Hindlimb muscle (tissue), 1 donor: ENCODE measurements around the gene SLC25A47. TPM values are rescaled to one million over a fixed set of nuclear protein-coding genes. Genes with fewer than 3 reads are reported as not detected.
"Not testable (repeated sequence)": the region's sequence is repeated elsewhere in the genome, so short reads cannot be mapped to it uniquely, and the experiment has no call there.

Experiments
- DNase-seq: peaks from one replicate; pipeline ENCODE4 v3.0.0-alpha.2; 2013
- polyA plus RNA-seq: library from polyadenylated mRNA; unstranded; fragments of 120-200 nt; gene quantifications from one replicate; pipeline ENCODE4 v1.2.1, GENCODE V29; 2013; ENCODE audit not compliant: insufficient read length

The SLC25A47 gene, protein sequence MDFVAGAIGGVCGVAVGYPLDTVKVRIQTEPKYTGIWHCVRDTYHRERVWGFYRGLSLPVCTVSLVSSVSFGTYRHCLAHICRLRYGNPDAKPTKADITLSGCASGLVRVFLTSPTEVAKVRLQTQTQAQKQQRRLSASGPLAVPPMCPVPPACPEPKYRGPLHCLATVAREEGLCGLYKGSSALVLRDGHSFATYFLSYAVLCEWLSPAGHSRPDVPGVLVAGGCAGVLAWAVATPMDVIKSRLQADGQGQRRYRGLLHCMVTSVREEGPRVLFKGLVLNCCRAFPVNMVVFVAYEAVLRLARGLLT
- polyA plus RNA-seq: not detected

DNA sequence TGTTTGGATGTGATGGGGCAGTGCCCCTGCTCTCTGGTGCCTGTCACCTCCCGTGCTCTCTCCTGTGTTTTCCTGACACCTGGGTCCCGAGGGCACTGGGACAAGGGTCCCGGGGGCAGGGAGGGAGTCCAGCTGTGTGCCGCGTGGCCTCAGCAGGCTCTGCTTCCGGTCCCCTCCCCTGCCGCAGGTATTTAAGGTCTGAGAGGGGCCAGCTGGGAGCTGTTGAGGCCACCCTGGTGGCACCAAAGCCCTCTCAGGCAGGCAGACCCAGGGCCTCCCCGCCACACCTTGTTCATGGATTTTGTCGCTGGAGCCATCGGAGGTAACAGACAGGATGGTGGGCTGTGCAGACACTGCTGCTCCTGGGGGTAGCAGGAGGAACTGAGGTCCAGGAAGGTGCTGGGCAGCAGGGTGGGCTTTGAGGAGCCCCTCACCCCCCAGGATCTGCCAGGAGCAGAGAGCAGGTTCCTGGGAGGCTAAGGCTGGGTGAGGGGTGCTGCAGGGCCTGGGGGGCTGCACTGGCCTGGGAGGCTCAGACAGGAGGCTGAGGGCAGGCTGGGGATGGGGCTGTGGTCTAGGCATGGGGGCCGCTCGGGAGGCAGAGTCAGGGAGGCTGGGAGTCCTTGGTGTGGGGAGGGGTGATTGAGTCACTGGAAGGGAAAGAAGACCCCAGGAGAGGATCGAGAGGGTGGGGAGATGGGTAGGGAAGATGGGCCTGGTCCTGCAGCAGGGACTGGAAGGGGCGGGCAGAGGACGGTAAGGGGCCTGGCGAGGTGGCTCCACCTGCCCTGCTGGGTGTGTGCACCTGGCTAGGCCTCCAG, at the start of gene SLC25A47:
Gene SLC25A47 (plus strand): TSS at position 219 of the 821 bp plus-strand sequence. CDS start 76 bp downstream, at position 295.
- DNase-seq: no peak

DNA sequence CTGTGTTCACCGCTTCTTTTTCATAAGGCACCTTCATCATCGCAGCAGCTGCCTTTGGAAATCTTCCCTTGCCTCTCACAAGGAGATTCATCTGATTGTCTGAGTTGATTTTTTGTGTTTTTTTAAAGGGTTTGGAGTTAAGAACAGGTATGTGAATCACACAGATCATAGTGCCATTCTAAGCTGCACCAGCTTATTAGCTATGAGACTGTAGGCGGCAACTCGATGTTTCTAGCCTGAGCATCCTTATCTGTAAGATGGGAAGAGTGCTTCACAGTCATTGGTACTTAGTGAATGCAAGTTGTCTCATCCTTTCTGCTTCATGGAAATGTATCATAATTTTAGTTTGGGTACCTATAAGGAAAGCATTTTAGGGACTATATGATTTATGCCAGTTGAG, 48.9 kb upstream of the SLC25A47 start:
- DNase-seq: no peak

DNA sequence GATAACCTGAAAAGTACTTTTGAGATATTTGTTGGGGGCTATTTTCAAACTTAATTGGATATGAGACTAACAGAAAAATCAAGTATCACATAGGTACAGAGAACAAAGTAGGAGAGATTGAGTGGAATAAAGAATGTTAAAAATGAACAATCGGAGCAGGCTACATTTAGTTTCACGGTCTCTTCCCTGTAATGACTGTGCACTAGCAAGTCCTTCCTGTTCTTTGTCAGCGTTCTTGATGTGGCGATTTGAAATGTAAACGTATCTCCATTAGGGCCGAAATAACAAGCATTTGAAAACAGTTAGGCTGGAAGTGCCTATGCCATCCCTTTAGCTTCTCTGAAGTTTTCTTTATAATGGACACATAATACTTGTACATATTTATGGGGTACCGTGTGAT, 47.9 kb upstream of the SLC25A47 start:
- DNase-seq: no peak

DNA sequence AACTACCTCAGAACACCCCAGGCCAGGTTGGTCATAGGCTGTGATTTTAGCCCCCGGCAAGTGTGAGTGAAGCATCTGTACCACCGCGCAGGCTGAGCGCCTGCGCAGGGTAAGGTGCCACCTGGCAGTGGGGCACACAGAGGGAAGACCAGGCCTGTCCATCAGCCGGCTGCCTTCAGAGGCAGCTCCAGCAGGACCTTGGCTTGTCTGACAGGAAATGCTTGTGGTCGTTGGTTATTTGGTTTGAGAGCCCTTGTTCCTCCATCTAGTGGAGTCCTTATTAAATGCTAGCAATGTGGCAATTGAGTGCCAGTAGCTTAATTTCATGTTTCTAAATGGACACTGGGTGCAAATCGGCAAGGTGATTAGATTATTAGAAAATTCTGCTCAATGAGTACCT, 44.4 kb upstream of the SLC25A47 start:
- DNase-seq: no peak

DNA sequence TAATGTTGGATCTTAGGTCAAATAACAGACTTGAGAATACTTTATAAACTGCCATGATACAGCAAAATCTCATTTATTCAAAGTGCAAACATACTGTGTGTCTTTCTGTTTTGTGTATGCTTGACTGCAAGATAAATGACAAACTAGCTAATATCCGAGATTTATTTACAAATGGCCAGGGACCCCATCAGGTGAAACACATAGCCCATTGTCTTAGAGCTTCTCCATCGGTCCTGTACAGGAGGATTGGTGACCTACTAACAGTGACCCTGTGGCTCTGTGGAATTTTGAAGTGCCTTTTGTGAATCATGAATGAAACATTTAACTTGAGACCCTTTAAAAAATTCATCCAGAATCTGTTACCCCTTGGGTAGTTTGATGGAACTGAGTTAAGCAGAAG, 44.0 kb upstream of the SLC25A47 start:
- DNase-seq: no peak

DNA sequence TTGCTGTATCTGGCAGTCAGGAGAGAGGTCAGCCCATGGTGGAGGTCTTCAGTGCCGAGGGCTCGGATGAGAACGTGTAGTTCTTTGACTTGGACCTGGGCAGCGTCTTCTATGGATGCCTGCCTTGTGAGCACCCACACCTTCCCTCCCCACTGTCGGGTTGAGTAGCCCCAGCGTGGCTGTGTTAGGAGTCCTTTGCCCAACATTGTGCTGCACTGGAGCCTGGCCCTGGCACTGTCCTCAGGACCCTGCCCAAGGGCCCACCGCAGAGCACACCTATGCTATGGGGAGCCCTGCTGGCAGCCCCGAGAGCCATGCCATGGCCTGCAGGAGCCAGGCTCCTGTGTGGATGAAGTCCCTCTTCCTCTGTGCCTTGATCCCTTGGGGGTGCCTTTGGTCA, 43.6 kb upstream of the SLC25A47 start:
- DNase-seq: no peak

DNA sequence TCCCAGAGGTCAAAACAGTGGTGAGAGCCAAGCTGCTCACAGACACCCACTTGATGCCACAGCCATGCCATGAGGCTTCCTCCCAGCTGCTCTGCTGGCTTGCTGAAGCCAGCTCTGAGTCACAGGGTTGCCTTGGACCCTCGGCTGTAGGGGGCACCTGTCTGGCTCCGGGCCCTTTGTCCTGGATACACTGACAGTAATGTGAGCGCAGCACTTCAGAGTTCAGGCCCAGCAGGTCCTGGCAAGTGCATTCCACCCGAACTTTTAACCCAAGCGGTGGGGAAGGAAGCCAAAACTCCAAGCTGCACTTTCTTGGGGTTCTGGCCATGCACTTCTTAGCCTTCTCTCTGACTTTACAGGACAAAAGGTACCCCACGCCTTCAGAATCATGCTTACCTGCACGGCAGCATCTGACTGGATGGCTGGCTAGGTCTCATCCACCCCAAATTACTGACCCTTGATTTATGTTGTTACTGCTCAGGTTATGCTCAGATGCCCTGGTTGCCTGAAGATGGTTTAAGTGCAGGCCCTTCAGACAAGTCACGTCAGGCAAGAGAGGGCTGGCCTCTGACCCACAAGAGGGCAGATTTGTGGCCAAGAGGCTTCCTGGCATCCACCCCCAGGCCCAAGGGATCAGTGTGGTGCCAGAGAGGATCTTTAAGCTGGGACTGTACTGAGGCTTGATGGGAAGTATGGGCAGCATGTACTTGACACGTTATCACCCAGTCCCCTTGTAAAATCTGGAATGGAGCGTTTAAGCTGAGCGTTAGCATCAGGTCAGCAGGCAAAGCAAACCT, 41.7 kb upstream of the SLC25A47 start:
- no peak for DNase-seq

DNA sequence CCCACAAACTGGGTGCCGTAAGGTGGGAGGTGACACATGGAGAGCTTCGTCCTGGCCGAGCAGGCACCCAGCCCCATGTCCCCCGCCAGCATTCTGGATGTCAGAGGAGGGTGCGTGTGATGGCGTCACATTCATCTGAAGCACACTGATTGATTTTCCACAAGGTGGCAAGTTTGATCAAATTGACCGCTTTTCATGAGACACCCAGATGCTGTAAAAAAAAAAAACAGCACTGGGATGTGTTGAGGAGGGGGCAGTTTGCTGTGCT, 41.1 kb upstream of the SLC25A47 start:
- no peak for DNase-seq

DNA sequence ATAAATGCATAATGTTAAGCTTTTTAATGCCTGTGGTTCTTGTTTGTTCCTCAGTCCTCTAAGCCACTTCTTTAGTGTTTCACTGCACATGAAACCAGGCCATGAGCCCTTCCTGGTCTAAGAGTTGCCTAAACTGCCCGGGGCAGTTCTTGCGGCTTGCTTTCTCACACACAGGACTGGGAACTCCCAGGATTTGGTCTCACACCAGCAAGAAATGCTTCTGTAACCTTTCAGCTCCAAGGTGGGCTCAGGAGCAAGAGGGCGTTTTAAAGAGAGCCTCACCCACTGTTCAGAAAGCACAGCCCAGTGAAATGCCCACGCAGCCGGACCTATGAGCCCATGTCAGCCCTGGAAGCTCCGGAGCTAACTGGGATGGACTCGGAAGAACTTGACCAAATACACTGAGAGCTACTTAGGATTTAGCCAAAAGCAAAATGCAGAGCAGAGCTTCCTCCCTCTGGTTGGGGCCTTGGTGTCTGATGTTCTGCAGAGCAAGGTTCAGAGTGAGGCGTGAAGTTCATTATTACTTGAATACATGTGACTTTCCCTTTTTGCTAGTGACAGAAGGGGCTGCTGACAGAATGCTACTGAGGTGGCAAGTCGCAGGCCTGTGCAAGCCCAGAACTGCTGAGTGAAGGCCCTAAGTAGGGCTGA, 40.2 kb upstream of the SLC25A47 start:
- DNase-seq: no peak

DNA sequence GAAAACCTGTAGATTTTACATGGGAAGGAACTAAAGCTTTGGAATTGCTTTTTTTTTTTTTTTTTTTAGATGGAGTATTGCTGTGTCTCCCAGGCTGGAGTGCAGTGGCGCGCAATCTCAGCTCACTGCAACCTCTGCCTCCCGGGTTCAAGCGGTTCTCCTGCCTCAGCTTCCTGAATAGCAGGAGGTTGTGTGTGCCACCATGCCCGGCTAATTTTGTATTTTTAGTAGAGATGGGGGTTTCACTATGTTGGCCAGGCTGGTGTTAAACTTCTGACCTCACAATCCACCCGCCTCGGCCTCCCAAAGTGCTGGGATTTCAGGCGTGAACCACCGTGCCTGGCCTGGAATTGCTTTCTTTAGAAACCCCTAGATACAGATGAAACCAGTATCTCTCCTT, 39.7 kb upstream of the SLC25A47 start:
- not testable (repeated sequence) for DNase-seq

DNA sequence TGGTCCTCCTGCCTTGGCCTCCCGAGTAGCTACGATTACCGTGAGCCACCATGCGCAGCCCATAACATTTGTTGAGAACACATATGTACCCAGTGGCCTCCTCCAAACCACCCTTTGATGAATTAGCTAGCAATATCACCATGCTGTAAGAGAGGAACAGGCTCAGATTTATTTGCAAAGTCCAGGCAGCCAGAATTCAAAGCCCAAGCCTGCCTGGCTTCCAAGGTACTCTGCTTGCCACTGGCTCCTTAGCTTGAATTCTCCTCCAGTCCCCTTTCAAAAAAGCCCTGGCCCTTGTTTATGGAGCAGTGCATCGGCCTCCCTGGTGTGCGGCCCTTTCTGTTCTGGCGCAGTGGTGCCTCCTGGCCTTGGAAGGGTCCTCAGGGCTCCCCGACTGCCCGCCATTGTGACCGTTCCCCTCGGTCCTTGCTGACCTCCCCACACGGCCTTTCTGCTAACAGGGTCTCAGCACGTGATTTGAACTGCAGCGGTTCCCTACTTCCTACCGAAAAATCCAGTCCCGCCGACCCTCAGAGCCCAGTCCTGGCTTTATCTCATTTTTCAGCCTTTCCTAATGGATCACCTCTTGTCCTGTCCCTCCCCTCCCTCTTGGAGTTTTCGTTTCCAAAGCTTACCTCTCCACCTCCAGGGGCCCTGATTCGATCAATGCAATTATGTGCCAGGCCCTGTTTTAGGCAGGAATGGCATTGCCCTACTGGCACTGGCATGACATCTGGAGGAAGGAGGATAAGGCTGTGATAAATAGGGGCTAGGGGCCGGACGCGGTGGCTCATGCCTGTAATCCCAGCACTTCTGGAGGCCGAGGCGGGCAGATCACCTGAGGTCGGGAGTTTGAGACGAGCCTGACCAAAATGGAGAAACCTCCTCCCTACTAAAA, 38.9 kb upstream of the SLC25A47 start:
- no peak for DNase-seq

DNA sequence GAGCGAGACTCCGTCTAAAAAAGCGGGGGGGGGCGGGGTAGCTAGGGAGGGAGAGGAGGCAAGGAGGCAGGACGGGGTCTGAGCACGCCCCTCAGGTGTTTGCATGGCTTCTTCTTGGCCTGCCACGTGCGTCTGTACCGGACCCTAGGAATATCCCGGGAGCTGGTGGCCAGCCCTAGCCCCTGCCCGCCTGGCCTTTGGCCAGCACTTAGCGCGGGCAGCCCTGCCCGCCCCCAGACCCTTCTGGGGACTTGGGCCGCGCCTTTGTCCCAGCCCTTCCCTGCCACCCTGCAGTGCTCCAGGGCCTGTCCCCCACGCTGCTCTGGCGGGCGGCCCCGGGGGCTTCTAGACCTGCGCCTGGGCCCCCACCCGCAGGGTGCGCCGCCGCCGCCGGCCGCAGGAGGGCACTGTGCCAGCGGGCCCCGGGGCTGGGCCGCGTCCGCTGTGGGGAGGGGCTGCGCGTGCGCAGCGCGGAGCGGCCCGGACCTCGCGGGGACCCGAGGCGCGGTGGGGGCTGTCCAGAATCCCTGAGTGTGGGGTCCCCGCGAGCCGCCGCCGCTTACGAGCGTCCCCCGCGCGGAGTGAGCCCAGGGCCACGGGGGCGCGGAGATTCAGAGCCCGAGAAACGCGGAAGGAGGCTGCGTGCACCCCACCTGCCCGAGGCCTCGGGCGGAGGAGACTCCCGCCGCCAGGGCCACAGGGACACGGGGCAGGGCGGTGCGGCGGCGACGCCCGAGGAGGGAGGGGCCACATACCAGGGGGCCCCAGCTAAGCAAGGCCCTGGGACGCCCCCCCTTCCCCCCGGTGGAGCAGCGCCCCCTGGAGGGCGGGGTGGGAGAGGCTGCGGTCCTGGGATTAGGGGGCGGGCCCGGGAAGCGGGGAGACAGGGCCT, 37.9 kb upstream of the SLC25A47 start:
- DNase-seq: peak; percentile 82

DNA sequence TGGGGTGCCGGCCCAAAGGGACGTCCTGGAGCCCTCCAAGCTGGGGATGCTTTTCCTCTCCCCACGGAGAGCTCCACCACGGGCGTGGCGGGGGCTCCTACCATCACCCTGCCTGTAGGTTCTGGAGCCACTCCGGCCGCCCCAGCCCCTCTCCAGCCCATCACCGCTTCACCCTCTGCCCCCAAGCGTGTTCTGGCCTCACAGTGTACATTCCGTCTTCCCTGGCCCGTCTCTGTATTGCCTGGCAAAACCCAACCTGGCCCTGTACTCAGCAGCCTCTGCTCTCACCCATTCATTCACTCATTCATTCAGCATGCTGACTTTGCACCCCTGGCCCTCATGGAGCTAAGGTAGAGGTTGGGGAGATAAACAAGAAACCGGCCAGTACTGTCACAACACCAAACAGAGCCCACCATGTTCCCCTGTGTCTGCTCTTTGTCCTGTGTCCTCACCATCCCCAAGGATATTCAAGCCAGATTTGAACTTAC, 37.2 kb upstream of the SLC25A47 start:
- DNase-seq: no peak

DNA sequence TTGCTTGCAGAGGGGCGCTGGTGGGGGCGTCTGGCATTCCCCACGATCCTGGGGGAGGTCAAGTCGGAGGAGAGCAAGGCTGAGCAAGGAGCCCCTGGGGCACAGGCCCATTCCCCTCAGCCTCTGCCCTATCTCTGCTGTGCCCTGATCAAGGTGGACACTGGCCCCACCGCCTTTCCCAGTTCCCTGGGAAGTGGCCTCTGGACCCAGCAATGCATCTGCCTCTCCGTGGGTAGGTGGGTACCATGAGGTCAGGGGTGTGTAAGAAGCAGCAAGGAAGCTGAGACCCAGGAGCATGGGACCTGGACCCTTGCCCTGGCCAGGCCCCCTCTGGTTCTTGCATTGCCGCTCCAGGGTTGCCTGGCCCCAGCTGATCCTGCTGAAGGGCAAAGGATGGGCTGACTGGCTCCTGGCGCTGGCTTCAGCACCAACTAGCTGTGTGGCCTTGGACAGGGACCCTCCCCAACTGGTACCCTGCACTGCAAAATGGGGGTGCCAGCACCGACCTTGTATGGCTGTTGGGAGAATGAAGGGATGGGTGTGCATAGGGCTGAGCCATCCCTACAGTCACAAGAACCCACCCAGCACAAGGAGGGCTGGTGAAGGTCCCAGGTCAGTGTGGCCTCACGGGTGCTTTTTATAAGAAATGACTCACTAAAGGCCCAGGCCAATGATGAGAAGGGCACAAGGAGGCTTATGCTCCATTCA, 36.5 kb upstream of the SLC25A47 start:
- DNase-seq: no peak

DNA sequence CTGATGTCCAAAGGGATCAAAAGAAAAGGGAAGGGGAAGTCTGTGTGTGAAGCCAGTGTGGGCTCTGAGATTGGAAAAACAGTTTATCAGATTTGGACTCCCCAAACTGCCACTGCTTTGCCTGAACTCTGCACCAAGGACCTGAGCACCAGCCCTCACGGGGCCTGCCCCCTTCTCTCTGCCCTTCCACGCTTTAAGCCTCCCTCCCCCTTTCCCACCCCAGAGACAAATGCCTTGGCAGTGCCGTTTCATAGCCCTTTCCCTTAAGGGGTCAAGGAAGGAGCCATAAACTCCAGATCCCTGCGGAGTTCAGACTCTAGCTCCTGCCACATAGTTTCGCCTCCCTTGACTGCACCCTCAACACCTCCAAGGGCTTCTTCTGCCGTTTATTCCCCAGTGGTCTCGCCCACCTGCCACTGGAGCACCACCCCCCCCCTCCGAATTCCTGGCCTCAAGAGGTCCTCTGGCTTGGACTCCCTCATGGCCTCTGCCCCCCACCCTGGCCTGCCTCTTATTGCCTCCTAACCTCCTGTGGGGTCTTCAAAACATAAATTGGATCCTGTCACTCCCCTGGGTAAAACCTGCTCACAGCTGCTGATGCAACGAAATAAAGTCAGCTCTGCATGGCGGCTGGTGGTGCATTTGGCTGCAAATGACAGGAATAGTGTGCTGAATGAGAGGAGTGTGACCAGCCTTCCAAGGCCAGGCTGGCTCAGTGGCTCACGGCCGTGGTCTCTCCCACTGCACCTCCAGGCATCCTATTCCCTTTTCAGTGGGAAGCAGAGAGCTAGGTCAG, 35.7 kb upstream of the SLC25A47 start:
- DNase-seq: no peak

DNA sequence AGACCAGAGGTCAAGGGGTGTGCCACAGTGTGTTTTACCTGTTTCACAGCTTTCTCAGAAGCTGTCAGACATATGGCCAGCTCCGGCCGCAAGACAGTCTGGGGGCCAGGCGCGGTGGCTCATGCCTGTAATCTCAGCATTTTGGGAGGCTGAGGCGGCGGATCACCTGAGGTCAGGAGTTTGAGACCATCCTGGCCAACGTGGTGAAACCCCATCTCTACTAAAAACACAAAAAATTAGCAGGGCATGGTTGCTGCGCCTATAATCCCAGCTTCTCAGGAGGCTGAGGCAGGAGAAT, 35.2 kb upstream of the SLC25A47 start:
- not testable (repeated sequence) for DNase-seq

DNA sequence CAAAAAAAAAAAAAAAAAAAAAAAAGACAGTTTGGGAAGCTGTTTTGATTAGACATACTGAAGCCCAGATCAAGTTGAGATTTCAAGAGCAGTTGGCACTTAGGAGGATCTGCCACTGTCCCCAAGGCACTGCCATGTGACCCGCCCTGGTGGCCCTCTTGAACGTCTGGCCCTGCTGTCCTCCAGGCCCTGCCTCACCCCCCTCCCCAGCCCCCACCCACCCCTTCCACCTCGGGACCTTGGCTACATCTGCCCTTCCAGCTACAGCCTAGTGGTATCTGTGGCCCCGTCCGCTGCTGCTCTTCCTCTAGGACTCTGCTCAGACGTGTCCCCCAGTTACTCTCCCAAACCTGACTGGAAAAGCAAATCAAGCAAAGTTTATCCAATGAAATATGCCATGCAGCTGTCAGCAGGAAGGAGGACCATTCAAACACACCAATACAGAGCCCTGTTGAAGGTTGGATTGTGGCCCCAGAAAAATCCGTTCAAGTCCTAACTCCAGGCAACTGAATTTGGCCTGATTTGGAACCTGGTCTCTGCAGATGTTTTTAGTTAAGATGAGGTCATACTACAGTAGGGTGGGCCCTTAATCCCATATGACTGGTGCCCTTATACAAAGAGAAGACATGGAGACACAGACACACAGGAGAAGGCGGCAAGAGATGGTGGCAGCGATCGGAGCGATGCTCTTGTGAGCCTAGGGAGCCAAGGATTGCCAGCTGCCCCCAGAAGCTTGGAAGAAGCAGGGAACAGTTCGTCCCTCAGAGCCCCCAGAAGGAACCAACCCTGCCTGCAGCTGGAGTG, 34.6 kb upstream of the SLC25A47 start:
- no peak for DNase-seq

DNA sequence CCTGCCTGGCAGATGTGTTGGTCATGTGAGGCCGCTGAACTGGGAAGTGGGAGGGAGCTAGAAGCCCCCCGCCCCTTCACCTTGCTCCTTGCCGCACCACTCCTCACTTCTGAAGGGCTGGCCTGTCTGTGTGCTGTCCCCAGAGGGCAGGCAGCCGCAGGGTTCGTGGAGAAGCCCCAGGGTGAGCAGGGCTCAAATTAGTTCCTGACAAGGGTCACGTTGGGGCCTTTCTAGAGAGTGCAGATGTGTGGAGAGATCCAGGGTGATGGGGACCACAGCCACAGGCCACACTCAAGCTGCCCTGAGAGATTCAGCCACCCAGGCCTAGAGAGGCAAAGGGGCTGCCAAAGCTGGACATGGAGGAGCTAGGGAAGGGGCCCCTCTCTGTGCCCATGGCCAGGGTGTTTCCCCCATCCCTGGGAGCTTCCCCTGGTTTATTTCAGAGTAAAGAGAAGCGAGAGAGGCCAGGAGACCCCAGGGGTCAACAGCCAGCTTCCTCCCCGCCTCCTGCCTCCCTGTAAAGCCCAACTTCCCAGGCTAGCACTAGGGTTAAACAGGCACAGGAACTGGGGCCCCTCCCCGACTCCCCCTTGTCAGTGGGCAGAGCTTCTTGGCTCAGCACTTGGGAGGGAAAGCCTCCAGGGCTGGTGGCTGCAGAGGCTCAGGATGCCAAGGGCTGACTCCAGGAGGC, 33.1 kb upstream of the SLC25A47 start:
- no peak for DNase-seq
